Natural killer cell treated with Interleukin-12 subunit alpha and Interleukin-12 subunit beta and Interleukin-15 and Interleukin-18, amount 100 ng/mL, for 72 hours (primary cell): ENCODE data around the gene ABLIM3. TPM values are rescaled to one million over a fixed set of nuclear protein-coding genes. Genes with fewer than 3 reads are reported as not detected.
A peak's percentile ranks its signal among the peaks of the same experiment; 100 is the strongest.

Experiments
- ATAC-seq, 2 donors: fragments of 150-1000 bp; cut with Tn5 transposase in 1 of 2; sonication (Bioruptor Pico), chemical (Tn5 transposase) in 1 of 2; 2 replicates each; pipeline ENCODE4 v1.10.0; 2021
- DNase-seq: peaks from one replicate; pipeline ENCODE4 v3.0.0; 2022; ENCODE audit warnings: low spot score
- H3K27ac Mint-ChIP-seq, 2 donors: 1 replicate in 1 of 2; 2 replicates in 1 of 2; pipeline ENCODE4 v1.8.0; 2022; ENCODE audit warnings: mixed read lengths in 2 of 2, mild to moderate bottlenecking in 1 of 2, moderate library complexity in 1 of 2
- H3K27me3 Mint-ChIP-seq, 2 donors: 1 replicate in 1 of 2; 2 replicates in 1 of 2; pipeline ENCODE4 v1.8.0; 2022; ENCODE audit warnings: mixed read lengths in 2 of 2
- H3K36me3 Mint-ChIP-seq: one replicate; pipeline ENCODE4 v1.8.0; 2022; ENCODE audit warnings: mixed read lengths
- H3K4me1 Mint-ChIP-seq, 2 donors: 1 replicate in 1 of 2; 2 replicates in 1 of 2; pipeline ENCODE4 v1.8.0; 2022; ENCODE audit warnings: low read depth in 2 of 2, mixed read lengths in 2 of 2, mild to moderate bottlenecking in 1 of 2
- H3K4me3 Mint-ChIP-seq: one replicate; pipeline ENCODE4 v1.8.0; 2022; ENCODE audit warnings: mixed read lengths
- H3K9me3 Mint-ChIP-seq: 2 replicates; pipeline ENCODE4 v1.8.0; 2022; ENCODE audit warnings: mixed read lengths
- total RNA-seq, 2 donors: library from RNA; stranded (reverse); gene quantifications; one replicate each; pipeline ENCODE4 v1.2.3, GENCODE V29; 2022

Gene ABLIM3
- total RNA-seq, 2 donors from 2014 or later = not detected

GRCh38 chr5:149237662-149238061, 96.4 kb downstream of the ABLIM3 start:
- Mint-ChIP-seq H3K27ac (no peak overlapping the region), H3K36me3 (peaks cover 7% of the 10 kb centered on the region), H3K27me3 (peaks cover 11 to 13% of the 10 kb centered on the region in 2 donors), H3K4me1 (peaks cover 18 to 20% of the 10 kb centered on the region in 2 donors), H3K4me3 (no peak overlapping the region), H3K9me3 (peaks cover 4% of the 10 kb centered on the region)
- DNase-seq = no peak
- no peak for ATAC-seq

GRCh38 chr5:149238540-149238939, 97.2 kb downstream of the ABLIM3 start:
- no peak overlapping the region for H3K4me3 Mint-ChIP-seq
- ATAC-seq = no peak
- H3K36me3 Mint-ChIP-seq = peaks cover 7% of the 10 kb centered on the region
- peak overlapping the region; percentile 21 to 83 for H3K27ac Mint-ChIP-seq
- H3K4me1 Mint-ChIP-seq = peaks cover 18 to 21% of the 10 kb centered on the region in 2 donors
- no peak for DNase-seq
- peaks cover 4% of the 10 kb centered on the region for H3K9me3 Mint-ChIP-seq
- peaks cover 5 to 6% of the 10 kb centered on the region in 2 donors for H3K27me3 Mint-ChIP-seq

- Mint-ChIP-seq H3K9me3 (peaks cover 4% of the 10 kb centered on the region), H3K27me3 (peaks cover under 1 to 2% of the 10 kb centered on the region in 2 donors), H3K36me3 (peaks cover 7% of the 10 kb centered on the region), H3K27ac (peak overlapping the region; percentile 83 to 87), H3K4me3 (peak overlapping the region; percentile 64), H3K4me1 (peaks cover 18 to 21% of the 10 kb centered on the region in 2 donors)
- peak in 1 of 2 donors; percentile 1 for ATAC-seq
- DNase-seq = no peak
Measured at GRCh38 chr5:149239917-149240316, 98.6 kb downstream of the ABLIM3 start.

- H3K4me1 Mint-ChIP-seq = peaks cover 18 to 21% of the 10 kb centered on the region in 2 donors
- peaks cover 7% of the 10 kb centered on the region for H3K36me3 Mint-ChIP-seq
- H3K27ac Mint-ChIP-seq = peak overlapping the region; percentile 83 to 87
- ATAC-seq (peak; percentile 88 to 92), DNase-seq (peak; percentile 88)
- peaks cover 0 to 6% of the 10 kb centered on the region in 2 donors for H3K27me3 Mint-ChIP-seq
- peak overlapping the region; percentile 64 for H3K4me3 Mint-ChIP-seq
- H3K9me3 Mint-ChIP-seq = peaks cover 4% of the 10 kb centered on the region
Measured at GRCh38 chr5:149240354-149240998, 99.2 kb downstream of the ABLIM3 start.

- H3K4me3 Mint-ChIP-seq = no peak overlapping the region
- H3K4me1 Mint-ChIP-seq = peaks cover 18 to 23% of the 10 kb centered on the region in 2 donors
- DNase-seq (no peak), ATAC-seq (no peak)
- H3K27me3 Mint-ChIP-seq = peaks cover 0 to 8% of the 10 kb centered on the region in 2 donors
- H3K36me3 Mint-ChIP-seq = peaks cover 7% of the 10 kb centered on the region
- H3K9me3 Mint-ChIP-seq = peaks cover 4% of the 10 kb centered on the region
- peak overlapping the region in 1 of 2 donors; percentile 6 for H3K27ac Mint-ChIP-seq
Measured at GRCh38 chr5:149242339-149242738, 101.0 kb downstream of the ABLIM3 start.

- peaks cover 0 to 7% of the 10 kb centered on the region in 2 donors for H3K4me1 Mint-ChIP-seq
- H3K27ac Mint-ChIP-seq = no peak overlapping the region
- H3K27me3 Mint-ChIP-seq = peaks cover 0 to 8% of the 10 kb centered on the region in 2 donors
- no peaks in the 10 kb centered on the region for H3K36me3 Mint-ChIP-seq
- H3K9me3 Mint-ChIP-seq = no peaks in the 10 kb centered on the region
- DNase-seq = no peak
- no peak for ATAC-seq
- H3K4me3 Mint-ChIP-seq = no peak overlapping the region
Measured at GRCh38 chr5:149246906-149247305, 105.6 kb downstream of the ABLIM3 start.

- ATAC-seq (no peak), DNase-seq (no peak)
- H3K4me3 Mint-ChIP-seq = no peak overlapping the region
- no peak overlapping the region for H3K27ac Mint-ChIP-seq
- H3K9me3 Mint-ChIP-seq = no peaks in the 10 kb centered on the region
- peaks cover 0 to 3% of the 10 kb centered on the region in 2 donors for H3K4me1 Mint-ChIP-seq
- H3K36me3 Mint-ChIP-seq = no peaks in the 10 kb centered on the region
- H3K27me3 Mint-ChIP-seq = peaks cover 0 to 8% of the 10 kb centered on the region in 2 donors
Measured at GRCh38 chr5:149247726-149248125, 106.4 kb downstream of the ABLIM3 start.

- DNase-seq = no peak
- no peaks in the 10 kb centered on the region for H3K9me3 Mint-ChIP-seq
- peaks cover 0 to 2% of the 10 kb centered on the region in 2 donors for H3K4me1 Mint-ChIP-seq
- no peak for ATAC-seq
- H3K27ac Mint-ChIP-seq = no peak overlapping the region
- H3K36me3 Mint-ChIP-seq = no peaks in the 10 kb centered on the region
- peaks cover 4 to 12% of the 10 kb centered on the region in 2 donors for H3K27me3 Mint-ChIP-seq
- H3K4me3 Mint-ChIP-seq = no peak overlapping the region
Measured at GRCh38 chr5:149251546-149251945, 110.3 kb downstream of the ABLIM3 start.

- DNase-seq = no peak
- Mint-ChIP-seq H3K27ac (no peak overlapping the region), H3K4me3 (no peak overlapping the region), H3K36me3 (no peaks in the 10 kb centered on the region), H3K4me1 (no peaks in the 10 kb centered on the region), H3K9me3 (no peaks in the 10 kb centered on the region), H3K27me3 (peaks cover 5 to 17% of the 10 kb centered on the region in 2 donors)
- ATAC-seq = no peak
Measured at GRCh38 chr5:149254506-149254905, 113.2 kb downstream of the ABLIM3 start.

- Mint-ChIP-seq H3K27me3 (peaks cover 13 to 29% of the 10 kb centered on the region in 2 donors), H3K36me3 (no peaks in the 10 kb centered on the region), H3K27ac (no peak overlapping the region), H3K9me3 (no peaks in the 10 kb centered on the region), H3K4me3 (no peak overlapping the region), H3K4me1 (no peaks in the 10 kb centered on the region)
- ATAC-seq (no peak), DNase-seq (peak; percentile 38)
Measured at GRCh38 chr5:149256451-149256850, 115.2 kb downstream of the ABLIM3 start.

- no peak for ATAC-seq
- Mint-ChIP-seq H3K4me1 (no peaks in the 10 kb centered on the region), H3K27ac (no peak overlapping the region), H3K9me3 (no peaks in the 10 kb centered on the region), H3K27me3 (peaks cover 17 to 29% of the 10 kb centered on the region in 2 donors), H3K36me3 (no peaks in the 10 kb centered on the region), H3K4me3 (no peak overlapping the region)
- peak; percentile 12 for DNase-seq
Measured at GRCh38 chr5:149257131-149257530, 115.8 kb downstream of the ABLIM3 start.

GRCh38 chr5:149257889-149258705, 116.8 kb downstream of the ABLIM3 start:
- no peaks in the 10 kb centered on the region for H3K4me1 Mint-ChIP-seq
- no peak overlapping the region for H3K4me3 Mint-ChIP-seq
- DNase-seq = no peak
- ATAC-seq = no peak
- H3K9me3 Mint-ChIP-seq = no peaks in the 10 kb centered on the region
- H3K36me3 Mint-ChIP-seq = no peaks in the 10 kb centered on the region
- H3K27ac Mint-ChIP-seq = no peak overlapping the region
- peaks cover 20 to 28% of the 10 kb centered on the region in 2 donors for H3K27me3 Mint-ChIP-seq

GRCh38 chr5:149260761-149261160, 119.5 kb downstream of the ABLIM3 start:
- no peak for ATAC-seq

GRCh38 chr5:149261246-149261645, 120.0 kb downstream of the ABLIM3 start:
- ATAC-seq (no peak), DNase-seq (no peak)
- Mint-ChIP-seq H3K27me3 (peaks cover 20 to 26% of the 10 kb centered on the region in 2 donors), H3K4me1 (peaks cover 0 to 5% of the 10 kb centered on the region in 2 donors), H3K4me3 (no peak overlapping the region), H3K27ac (no peak overlapping the region), H3K36me3 (no peaks in the 10 kb centered on the region), H3K9me3 (no peaks in the 10 kb centered on the region)

More at GRCh38 chr5:149260761-149261160, 119.5 kb downstream of the ABLIM3 start:
- H3K4me1 Mint-ChIP-seq = peaks cover 0 to 2% of the 10 kb centered on the region in 2 donors
- no peak overlapping the region for H3K27ac Mint-ChIP-seq
- no peak overlapping the region for H3K4me3 Mint-ChIP-seq
- peaks cover 20 to 26% of the 10 kb centered on the region in 2 donors for H3K27me3 Mint-ChIP-seq
- no peaks in the 10 kb centered on the region for H3K36me3 Mint-ChIP-seq
- no peaks in the 10 kb centered on the region for H3K9me3 Mint-ChIP-seq
- no peak for DNase-seq
